ENCODE results near the gene CTSC.

Gene CTSC

DNA sequence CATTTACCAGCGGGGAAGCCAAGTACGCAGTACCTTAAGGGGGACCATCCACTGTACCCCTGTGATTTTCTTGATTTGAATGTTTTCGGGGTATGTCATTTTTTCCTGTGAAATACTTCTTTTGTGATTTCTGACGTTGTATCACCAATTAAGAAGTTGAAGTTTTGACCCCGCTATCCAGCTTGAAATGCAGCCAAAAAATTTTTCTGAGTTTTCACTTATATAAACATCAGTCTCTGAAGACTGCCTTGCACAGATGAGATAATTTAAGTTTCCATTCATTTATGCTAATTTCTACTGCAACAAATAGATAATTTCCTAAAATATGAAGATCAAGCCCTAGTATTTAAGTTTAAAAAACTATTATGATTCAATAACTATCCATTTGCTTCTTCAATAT is 20.0 kb downstream of the CTSC start:
- DNase-seq (ENCODE audit: low spot score), result no peak

DNA sequence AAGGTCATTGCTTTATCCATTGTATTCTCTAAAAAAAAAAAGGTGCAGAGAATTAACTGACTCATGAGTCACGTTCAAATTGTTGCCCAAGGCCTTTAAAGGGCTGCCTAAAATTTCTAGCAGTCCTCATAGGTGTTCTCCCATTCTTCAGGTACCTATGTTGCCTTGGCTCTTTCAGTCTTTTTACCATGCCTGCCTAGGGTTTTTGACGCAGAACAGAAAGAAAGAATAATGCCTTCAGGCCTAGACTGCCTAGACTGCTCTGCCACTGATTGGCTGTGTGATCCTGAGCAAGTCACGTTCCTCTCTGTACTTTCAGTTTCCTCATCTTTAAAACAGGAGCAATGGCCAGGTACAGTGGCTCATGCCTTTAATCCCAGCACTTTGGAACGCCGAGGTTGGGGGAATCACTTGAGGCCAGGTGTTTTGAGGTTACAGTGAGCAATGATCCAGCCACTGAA is 21.5 kb downstream of the CTSC start:
- DNase-seq (ENCODE audit: low spot score), result no peak

DNA sequence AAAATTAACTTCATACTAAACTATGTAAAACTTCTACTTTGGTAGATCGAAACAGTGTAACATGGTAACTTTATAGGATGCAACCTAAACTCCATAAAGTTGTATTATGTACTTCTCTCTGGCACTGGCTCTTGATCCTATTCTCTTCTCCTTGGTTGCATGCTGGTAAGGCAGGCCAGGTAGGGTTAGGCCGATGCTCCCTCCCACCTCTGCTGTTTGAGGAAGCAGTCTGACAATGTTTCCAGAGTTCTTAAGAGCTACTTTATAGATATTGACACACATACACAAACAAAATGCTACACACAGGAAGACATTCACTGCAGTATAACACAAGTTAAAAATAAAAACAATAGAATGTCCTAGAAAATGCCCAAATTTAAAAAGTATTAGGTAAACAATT is 22.5 kb downstream of the CTSC start:
- DNase-seq (ENCODE audit: low spot score), result no peak

- no peak for DNase-seq (ENCODE audit: low spot score)
These were observed 24.1 kb downstream of the CTSC start for GRCh38 chr11:88313441-88313840.

DNA sequence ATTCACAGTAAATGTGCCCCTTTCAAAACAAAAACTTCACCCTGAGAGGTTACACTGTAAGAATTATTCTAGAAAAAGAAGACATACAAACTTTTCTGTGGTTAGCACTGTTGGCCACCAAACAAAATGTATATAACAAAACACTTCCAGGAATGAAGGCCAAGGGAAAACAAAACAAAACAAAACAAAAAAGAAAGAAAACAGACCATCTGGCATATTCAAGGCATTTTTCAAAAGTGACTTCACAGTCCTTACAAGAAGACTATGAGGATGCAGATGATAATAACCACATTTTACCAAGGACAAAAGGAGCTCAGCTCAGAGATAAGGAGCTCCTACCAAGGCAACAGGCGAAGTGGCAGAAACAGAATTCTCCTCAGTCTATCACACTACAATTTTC is 24.9 kb downstream of the CTSC start:
- DNase-seq (ENCODE audit: low spot score), result no peak

- no peak for DNase-seq (ENCODE audit: low spot score)
These were observed 27.3 kb downstream of the CTSC start for GRCh38 chr11:88310246-88310645.

- no peak for DNase-seq (ENCODE audit: low spot score)
These were observed 29.0 kb downstream of the CTSC start for GRCh38 chr11:88308576-88308975.

GRCh38 chr11:88307749-88308425 is 29.6 kb downstream of the CTSC start:
- DNase-seq (ENCODE audit: low spot score), result no peak

- no peak for DNase-seq (ENCODE audit: low spot score)
These were observed 30.8 kb downstream of the CTSC start for GRCh38 chr11:88306785-88307184.

DNA sequence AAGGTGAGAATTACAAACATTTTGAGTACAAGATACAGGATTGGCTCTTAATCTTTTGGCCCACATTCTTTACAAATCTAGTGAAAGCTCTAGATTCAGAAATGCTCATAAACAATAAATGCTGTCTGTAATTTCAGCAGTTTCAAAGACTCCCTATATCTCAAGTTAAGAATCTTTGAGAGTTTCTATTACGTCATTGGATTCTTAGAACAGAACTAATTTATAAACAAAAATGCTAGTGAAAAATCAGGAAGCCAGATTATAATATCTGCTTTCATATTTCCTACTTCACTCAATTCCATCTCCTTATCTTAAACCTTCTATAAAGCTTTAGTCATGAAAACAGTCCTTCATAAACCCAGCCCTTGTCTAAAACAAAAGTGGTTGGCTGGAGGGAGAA is 32.1 kb downstream of the CTSC start:
- no peak for DNase-seq (ENCODE audit: low spot score)

DNA sequence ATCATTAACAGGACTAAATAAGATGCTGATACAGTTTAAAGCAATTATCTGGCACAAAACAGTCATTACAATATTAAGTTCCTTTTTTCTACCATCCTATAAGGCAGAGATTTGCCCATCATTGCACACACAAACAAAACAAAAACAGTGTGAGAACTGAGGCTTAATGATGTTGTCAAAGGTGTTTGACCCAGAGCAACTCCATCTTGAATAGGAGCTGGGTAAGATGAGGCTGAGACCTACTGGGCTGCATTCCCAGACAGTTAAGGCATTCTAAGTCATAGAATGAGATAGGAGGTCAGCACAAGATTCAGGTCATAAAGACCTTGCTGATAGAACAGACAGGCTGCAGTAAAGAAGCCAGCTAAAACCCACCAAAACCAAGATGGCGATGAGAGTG is 33.2 kb downstream of the CTSC start:
- DNase-seq (ENCODE audit: low spot score), result no peak

GRCh38 chr11:88303037-88303436 is 34.5 kb downstream of the CTSC start:
- DNase-seq (ENCODE audit: low spot score), result no peak

- DNase-seq (ENCODE audit: low spot score), result no peak
These were observed 35.9 kb downstream of the CTSC start for GRCh38 chr11:88301488-88302140.

DNA sequence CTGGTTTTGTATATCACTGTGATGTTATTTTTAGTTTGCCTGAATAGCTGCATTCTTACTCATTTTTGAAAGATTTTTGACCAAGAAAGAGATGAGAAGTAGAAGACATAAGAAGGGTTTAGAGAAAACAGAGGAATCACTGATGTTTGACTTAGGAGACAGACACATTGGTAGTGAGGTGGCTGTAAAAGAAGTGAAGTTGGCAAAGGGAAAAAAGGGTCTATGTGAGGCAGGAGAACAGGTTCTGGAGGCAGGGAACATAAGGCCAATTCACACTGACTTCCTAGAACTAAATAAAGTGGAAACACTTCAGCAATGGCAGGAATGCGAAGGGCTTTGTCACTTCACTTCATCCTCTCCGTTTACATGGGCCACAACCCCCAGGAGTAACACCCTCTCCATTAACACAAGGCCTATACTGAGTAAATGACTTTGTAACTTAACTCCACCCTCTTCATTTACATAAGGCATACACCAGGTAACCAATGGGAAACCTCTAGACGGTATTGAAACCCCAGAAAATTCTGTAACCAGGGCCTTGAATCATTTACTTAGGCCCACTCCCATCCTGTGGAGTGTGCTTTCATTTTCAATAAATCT is 36.5 kb downstream of the CTSC start:
- no peak for DNase-seq (ENCODE audit: low spot score)

- no peak for DNase-seq (ENCODE audit: low spot score)
These were observed 39.7 kb downstream of the CTSC start for GRCh38 chr11:88297863-88298262.

GRCh38 chr11:88297421-88297820 is 40.1 kb downstream of the CTSC start:
- DNase-seq (ENCODE audit: low spot score), result no peak

GRCh38 chr11:88295028-88295427 is 42.5 kb downstream of the CTSC start:
- no peak for DNase-seq (ENCODE audit: low spot score)

- DNase-seq (ENCODE audit: low spot score), result no peak
These were observed 43.6 kb downstream of the CTSC start for GRCh38 chr11:88293931-88294330.

- DNase-seq (ENCODE audit: low spot score), result no peak
These were observed 45.2 kb downstream of the CTSC start for GRCh38 chr11:88292171-88292843.

- no peak for DNase-seq (ENCODE audit: low spot score)
These were observed 49.0 kb downstream of the CTSC start for GRCh38 chr11:88288560-88288959.

DNA sequence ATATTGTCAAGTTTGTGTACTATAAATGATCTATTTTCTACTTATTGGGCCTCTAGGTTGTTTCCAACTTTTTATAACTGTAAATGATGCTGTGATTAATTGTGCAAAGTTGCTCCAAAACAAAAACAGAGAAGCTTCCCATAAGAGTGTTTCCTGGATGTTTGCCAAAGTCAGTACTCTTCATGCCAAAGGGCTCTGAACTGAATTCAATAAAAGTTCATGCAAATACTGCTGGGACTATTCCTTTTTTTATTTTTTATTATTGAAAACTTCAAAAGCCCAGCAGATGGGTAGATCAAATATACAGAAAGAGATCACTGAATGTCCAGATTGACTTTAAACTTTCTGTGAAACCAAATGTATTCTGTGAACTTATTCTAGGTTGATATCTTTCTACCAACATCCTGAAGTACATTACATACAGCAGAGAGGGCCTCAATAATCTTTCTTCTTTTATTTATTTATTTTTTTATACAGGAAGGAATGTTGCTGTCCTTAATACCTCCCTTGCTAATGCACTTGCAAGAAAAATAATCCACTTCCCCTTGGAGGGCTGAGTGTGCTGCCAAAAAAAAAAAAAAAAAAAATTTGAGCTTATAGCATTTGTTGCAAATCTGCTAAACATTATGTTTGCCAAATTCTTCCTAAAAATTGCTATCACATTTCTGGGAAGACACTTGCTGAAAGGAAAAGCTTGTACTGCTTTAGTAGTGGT is 53.0 kb downstream of the CTSC start:
- DNase-seq (ENCODE audit: low spot score), result no peak

All from hematopoietic multipotent progenitor cell treated with erythropoietin and hydrocortisone succinate and interleukin-3 and kit ligand, for 15 days (in vitro differentiated cells).